Measurements from ENCODE around the gene GRB2.
"Not testable (repeated sequence)": the region's sequence is repeated elsewhere in the genome, so short reads cannot be mapped to it uniquely, and the experiment has no call there.

The GRB2 gene

DNA sequence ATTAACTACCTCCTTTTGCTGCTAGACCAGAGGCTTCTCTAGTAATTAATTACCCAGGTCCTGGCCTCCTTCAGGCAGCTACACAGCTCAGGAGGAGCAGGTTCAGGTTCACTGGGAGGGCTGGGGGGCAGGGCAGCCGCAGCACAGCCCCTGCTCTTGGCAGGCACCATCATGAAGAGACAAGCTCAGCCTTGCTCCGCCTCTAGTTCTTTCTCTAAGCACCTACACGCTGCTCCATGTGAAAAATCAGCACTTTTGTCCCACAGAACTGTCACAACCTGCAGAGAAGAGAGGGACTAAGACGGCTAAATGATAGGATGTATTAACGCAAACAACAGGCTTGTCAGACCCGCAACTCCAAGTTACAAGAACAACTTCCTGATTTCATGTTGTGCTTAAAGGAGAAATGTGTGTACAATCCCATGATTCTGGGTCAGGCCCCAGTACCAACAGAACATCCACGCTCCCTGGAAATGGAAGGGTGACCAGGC is 53.4 kb downstream of the GRB2 start:
- DNase-seq (ENCODE audit: low read depth in 2 of 2): no peak

DNA sequence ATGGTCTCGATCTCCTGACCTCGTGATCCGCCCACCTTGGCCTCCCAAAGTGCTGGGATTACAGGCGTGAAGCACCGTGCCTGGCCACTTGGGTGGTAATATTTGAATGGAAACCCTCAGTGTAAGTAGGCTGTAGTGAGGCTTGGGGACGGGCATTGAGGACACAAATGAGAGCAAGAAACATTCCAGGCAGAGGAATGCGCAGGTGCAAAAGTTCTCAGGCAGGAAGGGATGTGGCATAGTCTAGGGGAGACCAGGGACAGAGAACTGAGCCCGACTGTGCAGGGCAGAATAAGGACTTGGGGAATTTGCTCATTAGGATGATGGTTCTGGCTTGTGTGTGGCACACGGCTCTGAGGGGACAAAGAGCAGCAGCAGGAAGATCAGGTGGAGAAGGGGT is 54.8 kb downstream of the GRB2 start:
- DNase-seq (ENCODE audit: low read depth in 2 of 2): no peak

DNA sequence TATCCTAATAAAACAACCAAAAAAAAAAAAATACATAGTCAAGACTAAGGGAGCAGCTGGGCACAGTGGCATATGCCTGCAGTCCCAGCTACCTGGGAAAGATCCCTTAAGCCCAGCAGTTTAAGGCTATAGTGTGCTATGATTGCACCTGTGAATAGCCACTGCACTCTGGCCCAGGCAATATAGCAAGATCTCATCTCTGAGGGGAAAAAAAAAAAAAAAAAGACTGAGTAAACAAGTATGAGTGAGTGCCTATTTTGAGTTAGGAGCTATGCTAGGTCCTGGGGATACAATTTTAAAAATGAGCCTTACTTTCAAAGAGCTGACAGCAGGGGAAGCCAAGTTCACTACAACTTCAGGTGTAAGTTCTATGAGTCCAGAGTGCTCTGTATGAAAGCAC is 55.4 kb downstream of the GRB2 start:
- no peak for DNase-seq (ENCODE audit: low read depth in 2 of 2)

DNA sequence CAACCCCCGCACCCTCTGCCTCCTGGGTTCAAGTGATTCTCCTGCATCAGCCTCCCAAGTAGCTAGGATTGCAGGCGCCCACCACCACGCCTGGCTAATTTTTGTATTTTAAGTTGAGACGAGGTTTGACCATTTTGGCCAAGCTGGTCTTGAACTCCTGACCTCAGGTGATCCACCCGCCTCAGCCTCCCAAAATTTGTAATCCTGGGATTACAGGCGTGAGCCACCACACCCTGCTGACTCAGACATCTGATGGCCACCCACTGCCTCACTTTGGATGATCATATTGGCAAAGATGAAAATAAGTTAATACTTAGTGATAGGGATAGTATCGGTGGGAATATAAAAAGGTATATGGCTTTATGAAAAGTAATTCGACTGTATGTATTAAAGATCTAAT is 55.9 kb downstream of the GRB2 start:
- no peak for DNase-seq (ENCODE audit: low read depth in 2 of 2)

DNA sequence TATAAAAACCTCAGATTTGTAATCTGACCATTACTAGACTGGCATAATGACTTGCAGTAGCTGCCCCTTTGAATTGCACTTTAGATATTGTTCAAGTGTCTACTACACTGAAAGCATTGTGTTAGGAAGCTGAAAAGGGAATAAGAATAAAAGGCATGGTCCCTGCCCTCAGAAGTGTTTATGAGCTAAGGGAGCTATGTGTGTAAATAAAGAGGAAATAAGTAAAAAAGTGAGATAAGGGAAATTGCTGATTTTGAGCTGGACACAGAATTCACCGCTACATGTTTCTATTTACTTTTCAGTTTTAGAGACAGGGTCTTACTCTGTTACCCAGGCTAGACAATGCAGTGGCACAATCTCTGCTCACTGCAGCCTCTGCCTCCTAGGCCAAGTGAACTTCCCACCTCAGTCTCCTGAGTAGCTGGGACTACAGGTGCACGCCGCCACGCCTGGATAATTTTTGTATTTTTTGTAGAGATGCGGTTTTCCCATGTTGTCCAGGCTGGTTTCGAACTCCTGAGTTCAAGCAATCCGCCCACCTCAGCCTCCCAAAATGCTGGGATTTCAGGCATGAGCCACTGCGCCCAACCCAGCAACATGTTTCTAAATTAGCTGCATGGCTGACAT is 57.0 kb downstream of the GRB2 start:
- DNase-seq (ENCODE audit: low read depth in 2 of 2): no peak

DNA sequence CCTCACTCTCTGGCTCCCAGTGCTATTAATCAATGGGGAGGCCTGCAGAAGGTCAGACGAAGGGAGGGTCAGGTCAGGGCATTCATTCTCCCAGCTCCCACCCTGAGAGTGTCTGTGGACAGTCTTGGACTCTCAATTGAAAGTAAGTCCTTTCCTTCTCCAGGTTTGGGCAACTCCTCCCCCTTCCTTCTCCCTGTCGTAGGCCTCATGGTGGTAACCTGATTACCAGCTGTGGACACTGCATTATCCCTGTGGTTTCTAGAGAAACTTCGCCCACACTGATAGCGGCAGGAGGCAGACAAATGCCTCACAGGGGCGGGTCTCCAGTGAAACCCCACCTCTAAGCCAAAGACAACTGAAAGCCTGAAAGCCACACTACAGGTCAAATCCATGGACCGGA is 58.6 kb downstream of the GRB2 start:
- no peak for DNase-seq (ENCODE audit: low read depth in 2 of 2)

DNA sequence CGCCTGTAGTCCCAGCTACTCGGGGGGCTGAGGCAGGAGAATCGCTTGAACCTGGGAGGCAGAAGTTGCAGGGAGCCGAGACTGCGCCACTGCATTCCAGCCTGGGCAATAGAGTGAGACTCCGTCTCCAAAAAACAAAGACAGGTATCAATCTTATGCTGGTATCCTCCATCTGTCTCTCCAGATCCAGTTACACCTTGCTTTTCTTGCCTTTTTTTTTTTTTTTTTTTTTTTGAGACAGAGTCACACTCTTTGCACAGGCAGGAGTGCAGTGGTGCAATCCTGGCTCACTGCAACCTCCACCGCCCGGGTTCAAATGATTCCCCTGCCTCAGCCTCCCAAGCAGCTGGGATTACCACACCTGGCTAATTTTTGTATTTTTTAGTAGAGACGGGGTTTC is 59.1 kb downstream of the GRB2 start:
- DNase-seq (ENCODE audit: low read depth in 2 of 2): not testable (repeated sequence)

DNA sequence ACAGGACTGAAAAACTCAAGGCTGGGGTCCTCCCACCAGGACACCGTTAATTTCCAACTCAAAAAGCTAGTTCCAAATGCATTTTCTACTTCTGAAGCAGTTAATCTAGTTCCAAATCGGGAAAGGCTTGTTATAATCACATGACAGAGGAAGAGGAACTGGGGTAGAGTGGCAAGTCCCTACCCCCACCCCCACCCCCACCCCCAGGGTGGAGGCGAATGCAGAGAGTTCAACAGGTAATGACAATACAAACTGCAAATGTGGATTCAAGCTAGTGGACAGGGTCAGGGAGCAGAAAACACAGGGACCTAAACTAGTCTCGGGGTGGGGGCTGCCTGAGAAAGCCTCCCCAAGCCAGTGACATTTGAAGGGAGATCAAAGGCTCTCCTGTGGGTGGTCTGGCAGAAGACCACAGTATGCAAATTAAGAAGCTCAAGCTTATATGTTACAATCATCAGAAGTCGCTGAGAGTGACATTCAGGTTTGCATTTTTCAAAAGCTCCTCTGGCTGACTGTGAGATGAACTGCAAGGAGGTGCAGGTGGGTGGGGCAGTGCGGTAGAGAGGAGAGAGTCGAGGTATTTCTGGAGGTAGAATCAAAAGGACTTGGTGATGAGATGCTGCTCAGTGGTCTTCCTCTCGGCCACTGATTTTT is 59.8 kb downstream of the GRB2 start:
- DNase-seq (ENCODE audit: low read depth in 2 of 2): no peak

DNA sequence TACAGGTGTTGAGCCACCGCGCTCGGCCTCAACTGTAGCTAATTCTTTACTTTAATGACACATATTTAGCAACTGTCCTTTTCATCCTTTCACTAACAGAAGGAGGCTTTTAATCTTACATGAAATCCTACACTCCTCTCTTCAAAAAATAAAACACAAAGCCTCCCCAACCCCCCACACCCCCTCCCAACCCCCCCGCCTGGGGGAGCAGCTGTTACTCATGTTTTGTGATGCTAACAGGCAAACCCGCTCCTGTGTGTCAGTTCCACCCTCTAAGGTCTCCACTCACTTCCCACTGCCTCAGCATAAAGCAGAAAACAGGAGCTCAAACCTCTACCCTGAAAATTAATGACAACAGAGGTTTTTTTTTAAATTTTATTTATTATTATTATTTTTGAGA is 60.8 kb downstream of the GRB2 start:
- DNase-seq (ENCODE audit: low read depth in 2 of 2): no peak

DNA sequence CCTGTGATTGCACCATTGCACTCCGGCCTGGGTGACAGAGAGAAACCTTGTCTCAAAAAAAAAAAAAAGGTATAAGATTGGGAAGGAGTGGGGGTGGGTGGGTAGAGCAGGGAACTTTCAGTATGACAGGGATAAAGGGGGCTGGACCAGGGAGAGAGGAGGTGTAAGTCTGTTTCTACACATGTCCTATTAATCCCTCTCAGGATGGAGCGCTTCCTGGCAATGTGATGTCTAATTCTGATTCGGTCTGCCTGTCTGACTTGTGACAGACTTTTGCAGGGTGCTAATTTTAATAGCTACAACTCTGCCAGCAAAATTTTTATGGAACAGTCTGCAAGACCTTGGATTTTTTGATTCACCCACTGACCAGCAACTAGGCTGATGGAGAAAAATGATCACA is 62.5 kb downstream of the GRB2 start:
- no peak for DNase-seq (ENCODE audit: low read depth in 2 of 2)

DNA sequence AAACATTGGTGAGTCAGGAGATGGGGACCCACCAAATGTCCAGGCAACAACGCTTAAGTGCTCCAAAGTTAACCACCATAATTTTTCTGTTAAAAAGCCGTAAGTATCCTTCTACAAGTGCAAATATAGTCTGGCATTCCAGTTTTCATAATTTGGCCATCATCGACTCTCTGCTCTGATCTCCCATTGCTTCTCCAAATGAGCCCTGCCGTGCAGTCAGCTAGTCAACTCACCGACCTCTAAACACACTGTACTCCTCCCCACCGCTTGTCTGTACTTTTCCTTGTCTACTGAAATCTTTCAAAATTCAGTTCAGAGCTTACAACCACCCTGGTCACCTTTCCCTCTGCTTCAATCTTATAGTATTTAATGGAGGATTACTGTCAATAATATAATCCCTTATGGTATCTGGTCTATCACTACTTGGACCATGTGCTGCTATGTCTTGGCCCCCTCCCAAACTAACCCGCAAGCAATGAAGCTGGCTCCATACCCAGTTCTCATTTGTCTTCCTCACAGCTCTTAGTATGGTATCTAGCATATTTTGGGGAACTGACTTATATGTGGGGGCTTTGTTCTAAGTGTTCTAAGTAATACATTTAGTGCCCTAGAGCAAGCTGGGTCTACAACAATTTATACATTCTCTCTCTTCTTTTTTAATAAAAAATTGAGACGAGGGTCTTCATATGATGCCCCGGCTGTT is 63.5 kb downstream of the GRB2 start:
- no peak for DNase-seq (ENCODE audit: low read depth in 2 of 2)

DNA sequence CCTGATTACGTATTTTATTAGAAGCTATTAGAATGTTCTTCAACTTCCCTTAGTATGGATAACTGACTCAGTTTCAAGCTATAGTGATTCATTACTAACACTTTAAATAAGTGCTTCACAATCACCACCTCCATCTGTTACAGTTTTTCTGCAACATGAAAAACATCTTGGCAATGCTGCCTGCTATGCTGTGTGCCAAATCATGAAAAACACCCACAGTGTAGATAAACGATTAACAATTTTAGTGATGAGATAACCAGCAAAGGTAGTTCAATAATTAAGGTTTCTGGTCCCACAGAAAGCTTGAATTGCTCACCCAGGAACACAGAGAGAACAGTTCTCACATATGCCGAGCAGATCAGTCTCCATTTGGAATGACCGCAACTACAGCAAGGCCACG is 64.8 kb downstream of the GRB2 start:
- DNase-seq (ENCODE audit: low read depth in 2 of 2): no peak

DNA sequence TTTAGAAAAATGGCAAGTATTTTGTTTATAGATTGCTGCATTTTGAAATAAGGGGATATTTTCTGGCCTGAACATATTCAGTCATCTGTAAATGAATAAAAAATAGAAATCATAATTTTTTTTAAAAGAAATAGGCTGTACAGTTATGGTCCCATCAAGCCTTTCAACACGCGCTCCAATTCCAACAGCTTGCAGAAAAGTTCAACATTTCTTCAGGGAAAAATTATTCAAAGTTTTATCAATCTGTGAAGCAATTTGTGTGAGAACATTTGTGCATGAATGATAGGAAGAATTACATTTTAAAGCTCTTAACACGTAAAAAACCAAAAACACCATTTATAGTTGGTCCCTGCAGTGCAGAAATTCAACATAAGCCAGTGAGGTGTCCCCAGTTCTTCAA is 65.5 kb downstream of the GRB2 start:
- DNase-seq (ENCODE audit: low read depth in 2 of 2): no peak

DNA sequence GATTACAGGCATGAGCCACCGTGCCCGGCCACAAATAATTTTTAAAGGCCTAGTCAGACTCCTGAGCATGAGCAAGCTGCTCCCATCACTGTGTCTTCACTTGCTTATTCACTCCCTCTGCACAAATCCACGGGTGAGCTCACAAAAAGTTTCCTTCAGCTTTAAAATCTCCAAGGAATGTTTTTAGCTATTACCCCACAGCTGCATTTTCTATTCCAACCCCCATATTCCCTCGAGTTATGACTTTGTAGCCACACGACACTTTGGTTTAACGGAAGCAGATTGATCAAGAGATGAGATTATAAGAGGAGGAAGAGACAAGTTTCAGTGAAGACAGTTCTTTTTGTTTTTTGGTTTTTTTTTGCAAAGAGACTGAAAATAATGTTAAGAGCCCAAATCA is 67.1 kb downstream of the GRB2 start:
- DNase-seq (ENCODE audit: low read depth in 2 of 2): peak; percentile 9 to 18

DNA sequence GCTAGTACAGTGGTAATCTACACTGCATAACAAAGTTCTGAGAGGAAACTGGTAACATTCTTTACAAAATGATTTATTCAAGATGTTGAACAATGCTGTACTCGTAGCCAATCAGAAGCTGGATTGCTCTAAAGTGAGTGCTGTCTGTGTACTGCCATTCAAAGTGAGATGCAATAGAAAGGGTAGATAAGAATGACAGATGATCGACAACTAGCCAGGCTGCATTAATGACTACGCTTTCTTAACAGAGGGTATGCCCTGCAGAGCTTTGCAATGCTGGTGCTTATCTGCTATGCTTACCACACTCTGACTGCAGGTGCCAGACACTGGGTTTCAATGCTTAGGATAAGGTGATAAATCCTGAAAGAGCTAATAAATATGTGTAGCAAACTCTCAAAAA is 70.2 kb downstream of the GRB2 start:
- DNase-seq (ENCODE audit: low read depth in 2 of 2): no peak

DNA sequence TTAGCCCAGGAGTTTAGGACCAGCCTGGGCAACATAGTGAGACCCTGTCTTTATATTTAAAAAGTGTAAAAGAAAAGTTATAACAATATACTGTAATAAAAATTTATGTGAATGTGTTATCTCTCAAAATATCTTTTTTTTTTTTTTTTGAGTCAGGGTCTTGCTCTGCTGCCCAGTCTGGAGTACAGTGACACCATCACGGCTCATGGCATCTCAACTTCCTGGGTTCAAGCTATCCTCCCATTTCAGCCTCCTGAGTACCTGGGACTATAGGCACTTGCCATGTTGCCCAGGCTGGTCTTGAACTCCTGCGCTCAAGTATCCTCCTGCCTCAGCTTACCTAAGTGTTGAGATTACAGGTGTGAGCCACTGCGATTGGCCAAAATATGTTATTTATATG is 70.8 kb downstream of the GRB2 start:
- no peak for DNase-seq (ENCODE audit: low read depth in 2 of 2)

DNA sequence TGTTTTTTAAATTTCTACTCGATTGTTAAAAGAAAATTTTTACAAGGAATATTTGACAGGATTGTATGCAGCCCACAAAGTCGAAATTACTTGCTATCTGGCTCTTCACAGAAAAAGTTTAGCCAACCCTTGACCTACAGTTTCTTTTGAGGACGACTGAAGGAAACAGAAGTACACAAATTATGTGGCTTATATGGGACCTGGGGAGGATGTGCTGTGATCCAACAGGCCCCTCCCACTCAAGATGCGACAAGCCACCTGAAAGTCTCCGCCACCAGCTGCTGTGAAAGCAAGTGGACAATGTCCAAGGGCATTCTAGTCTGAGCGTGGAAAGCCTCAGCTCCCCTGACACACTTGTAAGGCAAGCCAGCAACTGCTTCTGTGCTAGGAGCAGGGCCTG is 73.8 kb downstream of the GRB2 start:
- DNase-seq (ENCODE audit: low read depth in 2 of 2): no peak

DNA sequence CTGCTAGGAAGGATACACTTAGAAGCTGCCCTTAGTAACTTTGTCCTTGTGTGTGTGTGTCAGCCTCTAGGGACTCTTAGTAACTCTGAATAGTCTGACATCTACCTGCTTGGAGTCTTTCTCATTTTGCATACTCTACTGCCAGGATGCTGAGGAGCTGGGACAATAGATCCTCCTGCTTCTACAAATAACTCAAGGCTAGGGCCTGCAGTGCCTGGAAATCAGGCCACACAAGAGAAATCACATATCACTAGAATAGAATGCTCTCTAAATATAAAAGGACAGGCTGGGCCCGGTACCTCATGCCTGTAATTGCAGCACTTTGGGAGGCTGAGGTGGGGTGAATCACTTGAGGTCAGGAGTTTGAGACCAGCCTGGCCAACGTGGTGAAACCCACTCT is 77.7 kb downstream of the GRB2 start:
- no peak for DNase-seq (ENCODE audit: low read depth in 2 of 2)

DNA sequence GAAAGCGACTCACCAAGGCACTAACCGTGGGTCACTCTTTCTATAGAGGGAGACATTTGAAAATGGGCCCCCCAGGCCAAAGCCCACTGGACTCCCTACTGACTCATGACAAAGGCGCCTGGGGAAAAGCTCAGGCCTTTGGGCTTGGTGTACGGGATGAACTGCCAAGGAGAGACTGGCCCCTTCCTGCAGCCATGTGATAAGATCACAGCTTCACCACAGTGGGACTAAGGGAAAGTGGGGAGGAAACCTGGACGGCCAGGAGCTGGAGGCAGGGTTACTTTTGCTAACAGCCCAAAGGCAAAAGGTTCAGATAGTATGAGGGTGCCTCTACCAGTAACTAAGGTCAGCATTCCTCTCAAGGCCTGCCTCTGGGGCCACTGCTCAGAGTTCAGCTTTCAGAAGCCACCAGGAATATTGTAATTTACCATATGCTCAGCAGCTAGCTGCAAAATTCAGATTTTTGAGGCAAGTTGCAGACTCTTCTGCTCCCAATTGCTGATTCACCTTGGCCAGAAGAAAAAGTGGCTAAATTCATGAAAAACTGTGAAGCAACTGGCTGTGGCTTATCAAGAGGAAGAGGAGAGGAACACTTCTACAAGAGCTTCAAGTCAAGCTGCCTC is 79.1 kb downstream of the GRB2 start:
- DNase-seq (ENCODE audit: low read depth in 2 of 2): no peak

DNA sequence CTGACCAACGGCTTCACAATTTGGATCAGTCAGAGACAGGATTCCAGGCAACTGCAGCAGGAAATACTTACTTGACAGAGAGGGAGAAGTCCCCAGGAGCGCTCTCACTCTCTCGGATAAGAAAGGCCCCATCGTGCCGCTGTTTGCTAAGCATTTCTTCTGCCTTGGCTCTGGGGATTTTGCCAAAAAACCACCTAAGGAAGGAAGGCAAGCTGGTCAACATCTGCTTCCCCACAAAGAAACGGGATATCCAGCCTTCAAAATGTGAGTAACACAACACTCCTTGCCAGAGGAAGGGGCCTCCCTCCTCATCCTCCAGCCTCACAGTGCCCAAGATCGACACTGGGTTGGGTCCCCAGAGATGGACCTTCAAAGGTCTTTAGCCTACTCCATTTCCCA is 79.7 kb downstream of the GRB2 start:
- DNase-seq (ENCODE audit: low read depth in 2 of 2): peak; percentile 49

DNA sequence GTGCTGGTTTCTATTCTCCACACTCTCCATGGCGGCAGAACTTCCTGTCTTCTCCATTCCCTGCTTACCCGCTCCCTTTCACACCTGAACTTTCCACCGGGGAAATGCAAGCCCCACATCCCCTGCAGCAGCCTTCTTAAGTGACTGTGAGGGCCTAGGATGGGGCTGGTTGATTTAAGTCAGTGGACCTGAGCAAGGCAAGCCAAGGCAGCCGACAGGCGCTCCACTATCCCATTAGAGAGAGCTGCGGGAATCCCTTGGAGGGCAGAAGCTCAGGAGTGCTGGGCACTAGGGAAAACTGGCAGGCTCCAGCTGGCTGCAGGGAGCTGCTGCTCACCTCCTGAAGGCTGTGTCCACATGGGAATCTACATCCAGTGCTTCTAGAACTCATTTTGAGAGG is 80.1 kb downstream of the GRB2 start:
- no peak for DNase-seq (ENCODE audit: low read depth in 2 of 2)

DNA sequence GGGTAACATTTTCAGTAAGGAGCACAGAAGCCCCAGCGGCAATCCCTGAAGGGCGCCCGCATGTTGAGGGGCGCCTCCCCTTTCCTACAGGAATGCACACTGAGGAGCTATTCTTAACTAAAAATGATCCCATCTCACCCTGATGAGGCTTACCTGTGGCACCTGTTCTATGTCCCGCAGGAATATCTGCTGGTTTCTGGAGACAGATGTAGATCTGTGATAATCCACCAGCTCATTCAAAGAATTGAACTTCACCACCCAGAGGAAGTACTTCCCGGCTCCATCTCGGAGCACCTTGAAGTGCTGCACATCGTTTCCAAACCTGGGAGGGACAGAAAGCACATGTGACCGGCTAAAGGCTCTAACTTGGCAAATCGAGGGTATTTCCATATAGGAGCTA is 84.0 kb downstream of the GRB2 start:
- DNase-seq (ENCODE audit: low read depth in 2 of 2): no peak
